Mesothelial cell of epicardium (in vitro differentiated cells): ENCODE data around the gene MAGI1. TPM values are rescaled to one million over a fixed set of nuclear protein-coding genes. Genes with fewer than 3 reads are reported as not detected.

ENCODE experiments used
- DNase-seq, 2 experiments: peaks; one replicate each; pipeline ENCODE4 v3.0.0; 2021; ENCODE audit warnings: low spot score in 2 of 2; ENCODE audit not compliant: unreplicated experiment in 2 of 2
- H3K27ac Mint-ChIP-seq: 2 replicates; pipeline ENCODE4 v1.8.0; 2021; ENCODE audit warnings: mixed read lengths
- H3K27me3 Mint-ChIP-seq: 2 replicates; pipeline ENCODE4 v1.8.0; 2021; ENCODE audit warnings: low read depth, mixed read lengths
- H3K36me3 Mint-ChIP-seq: 2 replicates; pipeline ENCODE4 v1.8.0; 2021; ENCODE audit warnings: mixed read lengths
- H3K4me1 Mint-ChIP-seq: 2 replicates; pipeline ENCODE4 v1.8.0; 2021; ENCODE audit warnings: mixed read lengths
- H3K4me3 Mint-ChIP-seq: 2 replicates; pipeline ENCODE4 v1.8.0; 2021; ENCODE audit warnings: mild to moderate bottlenecking, moderate library complexity, mixed read lengths
- H3K9me3 Mint-ChIP-seq: 2 replicates; pipeline ENCODE4 v1.8.0; 2021; ENCODE audit warnings: mixed read lengths
- CTCF ChIP-seq: fragments of 200-600 bp; sonication (generic); IDR thresholded peaks from one replicate; pipeline ENCODE4 v1.5.0; 2021; ENCODE audit warnings: antibody characterized with exemption; ENCODE audit not compliant: unreplicated experiment
- total RNA-seq: library from RNA; stranded (reverse); gene quantifications from 3 replicates; pipeline ENCODE4 v1.2.1, GENCODE V29; 2021

MAGI1 gene
- total RNA-seq, 1 donor from 2014 or later = 65.6 TPM

GRCh38 chr3:65809641-65810150, 229.0 kb downstream of the MAGI1 start:
- H3K4me3 Mint-ChIP-seq = no peak overlapping the region
- TF ChIP-seq CTCF = no peak
- H3K36me3 Mint-ChIP-seq = peaks cover 21% of the 10 kb centered on the region
- H3K9me3 Mint-ChIP-seq = peaks cover 22% of the 10 kb centered on the region
- peaks cover 26% of the 10 kb centered on the region for H3K4me1 Mint-ChIP-seq
- no peak for DNase-seq
- no peaks in the 10 kb centered on the region for H3K27me3 Mint-ChIP-seq
- H3K27ac Mint-ChIP-seq = peak overlapping the region; percentile 2

GRCh38 chr3:65808824-65809223, 229.9 kb downstream of the MAGI1 start:
- Mint-ChIP-seq H3K27me3 (no peaks in the 10 kb centered on the region), H3K36me3 (peaks cover 22% of the 10 kb centered on the region), H3K9me3 (peaks cover 22% of the 10 kb centered on the region), H3K4me3 (no peak overlapping the region), H3K4me1 (peaks cover 23% of the 10 kb centered on the region), H3K27ac (peak overlapping the region; percentile 13)
- TF ChIP-seq CTCF = no peak
- no peak for DNase-seq

- peaks cover 22% of the 10 kb centered on the region for H3K36me3 Mint-ChIP-seq
- H3K27ac Mint-ChIP-seq = peak overlapping the region; percentile 13
- no peak for TF ChIP-seq CTCF
- no peaks in the 10 kb centered on the region for H3K27me3 Mint-ChIP-seq
- H3K4me3 Mint-ChIP-seq = no peak overlapping the region
- peaks cover 27% of the 10 kb centered on the region for H3K4me1 Mint-ChIP-seq
- DNase-seq = no peak
- peaks cover 22% of the 10 kb centered on the region for H3K9me3 Mint-ChIP-seq
Observed at GRCh38 chr3:65808407-65808806, 230.3 kb downstream of the MAGI1 start.

GRCh38 chr3:65807225-65807624, 231.5 kb downstream of the MAGI1 start:
- no peak for TF ChIP-seq CTCF

GRCh38 chr3:65806600-65806999, 232.1 kb downstream of the MAGI1 start:
- Mint-ChIP-seq H3K36me3 (peaks cover 22% of the 10 kb centered on the region), H3K9me3 (peaks cover 22% of the 10 kb centered on the region), H3K27ac (no peak overlapping the region), H3K4me1 (peaks cover 18% of the 10 kb centered on the region), H3K4me3 (no peak overlapping the region), H3K27me3 (no peaks in the 10 kb centered on the region)
- no peak for DNase-seq
- TF ChIP-seq CTCF = no peak

More at GRCh38 chr3:65807225-65807624, 231.5 kb downstream of the MAGI1 start:
- Mint-ChIP-seq H3K27ac (no peak overlapping the region), H3K9me3 (peaks cover 22% of the 10 kb centered on the region), H3K4me1 (peaks cover 24% of the 10 kb centered on the region), H3K36me3 (peaks cover 22% of the 10 kb centered on the region), H3K27me3 (no peaks in the 10 kb centered on the region), H3K4me3 (no peak overlapping the region)
- no peak for DNase-seq

- Mint-ChIP-seq H3K4me3 (no peak overlapping the region), H3K36me3 (no peaks in the 10 kb centered on the region), H3K27me3 (no peaks in the 10 kb centered on the region), H3K4me1 (peaks cover 23% of the 10 kb centered on the region), H3K9me3 (no peaks in the 10 kb centered on the region), H3K27ac (no peak overlapping the region)
- DNase-seq = no peak
- no peak for TF ChIP-seq CTCF
Observed at GRCh38 chr3:65796676-65797075, 242.0 kb downstream of the MAGI1 start.
